ENCODE data around the gene KCNG4.
"Not testable (repeated sequence)": the region's sequence is repeated elsewhere in the genome, so short reads cannot be mapped to it uniquely, and the experiment has no call there.

The KCNG4 gene

DNA sequence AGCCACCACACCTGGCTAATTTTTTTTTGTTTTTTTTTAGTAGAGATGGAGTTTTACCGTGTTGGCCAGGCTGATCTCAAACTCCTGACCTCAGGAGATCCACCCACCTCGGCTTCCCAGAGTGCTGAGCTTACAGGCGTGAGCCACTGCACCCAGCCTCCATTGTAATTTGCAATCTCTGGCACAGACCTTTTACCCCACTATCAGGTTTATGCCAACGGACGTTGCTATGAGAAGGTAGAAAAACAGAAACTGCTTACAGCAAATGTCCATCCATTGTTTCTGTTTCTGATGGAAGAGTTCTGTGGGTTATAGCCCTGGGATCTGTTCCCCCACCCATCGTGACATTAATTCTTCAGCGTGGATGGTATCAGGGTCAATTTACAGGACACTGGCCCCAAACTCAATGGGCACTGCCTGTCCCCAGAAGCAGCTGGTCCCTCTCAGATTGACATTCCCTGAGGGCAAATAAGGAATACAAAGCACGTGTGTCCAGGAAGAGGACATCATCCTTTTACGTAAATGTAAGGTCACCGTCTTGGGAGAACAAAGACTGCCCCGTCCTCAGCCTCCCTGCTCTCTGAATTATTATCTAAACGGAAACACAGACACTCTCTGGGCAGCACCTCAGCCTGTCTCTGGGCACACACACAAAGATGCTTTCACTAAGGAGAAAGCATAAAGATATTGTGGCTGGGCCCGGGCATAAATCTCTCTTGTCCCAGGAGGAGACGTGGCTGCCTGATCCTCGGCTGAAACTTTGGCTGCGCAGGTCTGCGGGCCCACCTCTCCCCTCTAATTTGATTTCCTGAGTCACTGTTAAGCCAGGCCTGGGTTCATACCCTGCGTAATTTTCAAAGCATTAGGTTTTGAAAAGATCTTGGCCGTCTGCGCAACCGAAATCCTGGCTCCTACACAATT, 5.2 kb downstream of the KCNG4 start:
- DNase-seq (ENCODE audit: low read depth), result no peak

GRCh38 chr16:84233748-84234147, 6.1 kb downstream of the KCNG4 start:
- no peak for DNase-seq (ENCODE audit: low read depth)

- no peak for DNase-seq (ENCODE audit: low read depth)
Measured at GRCh38 chr16:84232969-84233368, 6.8 kb downstream of the KCNG4 start.

GRCh38 chr16:84232060-84232459, 7.8 kb downstream of the KCNG4 start:
- no peak for DNase-seq (ENCODE audit: low read depth)

- no peak for DNase-seq (ENCODE audit: low read depth)
Measured at GRCh38 chr16:84229471-84229870, 10.3 kb downstream of the KCNG4 start.

DNA sequence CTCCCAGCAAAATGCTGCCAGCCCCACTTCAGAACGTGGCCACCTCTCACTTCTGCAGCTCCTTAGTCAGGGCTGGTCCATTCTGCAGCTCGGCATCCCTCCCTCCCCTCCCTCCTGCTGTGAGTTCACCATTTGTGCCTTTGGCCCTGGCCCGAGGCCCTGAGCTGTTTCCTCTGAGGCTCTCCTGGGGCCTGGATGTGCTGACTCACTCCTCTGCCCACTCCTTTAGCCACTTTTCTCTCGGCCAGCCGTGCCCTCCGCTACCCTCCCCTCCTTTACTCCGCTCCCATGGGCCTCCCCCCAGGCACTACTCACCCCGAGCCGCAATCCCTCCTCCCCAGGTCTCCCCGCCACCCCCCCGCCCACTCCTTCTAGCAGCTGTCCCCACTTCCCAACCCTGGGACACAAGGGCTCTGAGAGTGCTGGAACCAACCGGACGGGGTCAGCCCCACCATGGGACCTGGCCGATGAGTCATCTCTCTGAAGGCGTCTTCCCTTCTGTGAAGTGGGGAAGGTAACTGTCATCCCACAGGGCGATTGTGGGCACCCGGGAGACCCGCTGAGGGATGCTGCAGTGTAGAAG, 11.5 kb downstream of the KCNG4 start:
- DNase-seq (ENCODE audit: low read depth), result peak; percentile 92

- no peak for DNase-seq (ENCODE audit: low read depth)
Measured at GRCh38 chr16:84227548-84227947, 12.3 kb downstream of the KCNG4 start.

DNA sequence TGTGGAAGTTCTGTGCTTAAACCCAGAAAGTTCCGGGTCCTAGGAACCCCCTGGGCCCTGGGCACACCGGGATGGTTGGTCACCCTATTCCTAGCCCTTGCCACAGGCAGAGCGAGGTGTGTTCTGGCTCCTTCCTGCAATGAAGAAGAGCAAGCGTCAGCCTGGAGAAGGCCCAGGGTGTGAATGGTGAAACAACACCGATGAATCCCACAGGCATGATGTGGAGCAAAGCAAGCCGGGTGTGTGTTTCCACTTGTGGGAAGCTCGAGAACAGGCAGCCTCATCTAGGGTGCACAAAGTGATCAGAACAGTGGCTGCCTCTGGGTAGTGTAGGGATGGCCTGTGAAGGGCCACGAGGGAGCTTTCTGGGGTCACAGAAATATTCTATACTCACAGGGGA, 13.8 kb downstream of the KCNG4 start:
- DNase-seq (ENCODE audit: low read depth), result no peak

DNA sequence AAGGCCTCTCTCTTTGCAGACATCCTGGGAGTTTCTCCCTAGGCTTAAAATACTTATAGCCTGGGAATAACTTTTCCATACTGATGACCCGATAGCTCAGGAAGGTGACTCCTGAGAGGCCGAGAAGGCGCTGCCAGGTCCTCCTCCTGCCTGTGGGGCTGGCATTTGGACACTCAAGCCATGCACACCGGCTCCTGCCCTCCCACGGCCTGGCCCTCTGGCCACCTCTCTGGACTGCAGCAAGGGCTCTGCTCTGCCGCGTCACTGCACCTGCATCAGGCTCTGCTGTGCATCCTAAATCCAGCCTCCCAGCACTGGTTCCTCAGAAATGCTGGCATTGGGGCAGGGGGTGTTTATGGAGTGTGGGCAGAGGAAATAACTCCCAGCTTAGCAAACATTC, 14.2 kb downstream of the KCNG4 start:
- no peak for DNase-seq (ENCODE audit: low read depth)

DNA sequence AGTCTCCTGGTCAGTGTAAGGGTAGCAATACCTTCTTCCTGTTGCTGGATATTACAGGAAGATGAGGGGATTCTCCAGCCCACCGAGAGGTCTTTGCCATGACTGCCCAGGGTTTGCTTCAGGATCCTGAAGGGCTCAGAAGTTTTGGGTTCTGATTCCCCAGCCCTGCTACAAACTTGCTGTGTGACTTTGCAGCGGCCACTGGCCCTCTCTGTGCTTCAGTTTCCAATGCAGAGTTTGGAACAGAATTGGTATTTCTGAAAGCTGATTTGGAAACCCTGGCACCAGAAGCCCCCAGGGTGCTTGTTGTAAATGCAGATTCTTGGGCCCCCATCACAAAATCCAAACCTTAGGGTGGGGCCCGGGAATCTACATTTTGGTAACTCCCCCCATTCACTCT, 14.7 kb downstream of the KCNG4 start:
- no peak for DNase-seq (ENCODE audit: low read depth)

DNA sequence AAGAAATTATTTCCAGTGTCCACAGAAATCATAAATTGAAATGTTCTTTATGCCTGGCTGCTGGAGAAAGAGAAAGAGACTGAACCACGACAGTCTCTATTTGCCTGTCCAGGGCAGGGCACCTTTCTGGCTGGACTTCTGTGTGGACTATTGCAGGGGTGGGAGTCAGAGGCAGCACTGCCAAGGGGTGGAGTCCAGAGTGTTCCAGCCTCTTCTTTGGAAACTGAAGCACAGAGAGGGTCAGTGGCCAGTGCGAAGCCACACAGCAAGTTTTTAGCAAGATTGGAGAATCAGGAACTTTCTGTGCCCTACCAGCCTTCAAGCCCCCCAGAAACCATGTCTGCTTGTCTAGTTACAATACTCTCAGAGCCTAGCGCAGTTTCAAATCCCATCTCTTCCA, 15.3 kb downstream of the KCNG4 start:
- DNase-seq (ENCODE audit: low read depth), result no peak

- DNase-seq (ENCODE audit: low read depth), result no peak
Measured at GRCh38 chr16:84223456-84223855, 16.4 kb downstream of the KCNG4 start.

GRCh38 chr16:84220851-84221250, 19.0 kb downstream of the KCNG4 start:
- no peak for DNase-seq (ENCODE audit: low read depth)

DNA sequence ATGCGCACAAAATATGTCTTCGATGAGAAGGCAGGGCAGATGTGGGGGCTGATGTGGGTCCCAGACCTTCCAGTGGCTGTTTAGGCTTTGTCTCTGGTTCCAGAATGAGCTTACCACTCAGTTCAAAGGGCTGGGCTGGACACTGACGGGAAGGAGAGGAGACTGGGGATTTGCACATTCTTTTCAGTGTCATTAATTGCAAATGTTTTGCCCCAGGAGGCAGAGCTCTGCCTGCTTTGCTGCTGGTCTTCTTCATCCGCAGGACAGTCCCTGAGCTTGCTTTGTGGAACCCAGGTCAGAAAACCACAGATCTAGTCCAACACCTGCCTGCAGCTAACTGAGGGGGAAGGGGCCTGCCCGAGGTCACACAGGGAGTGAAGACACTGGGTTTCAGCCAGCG, 20.9 kb downstream of the KCNG4 start:
- no peak for DNase-seq (ENCODE audit: low read depth)

GRCh38 chr16:84218176-84218823, 21.5 kb downstream of the KCNG4 start:
- DNase-seq (ENCODE audit: low read depth), result no peak

DNA sequence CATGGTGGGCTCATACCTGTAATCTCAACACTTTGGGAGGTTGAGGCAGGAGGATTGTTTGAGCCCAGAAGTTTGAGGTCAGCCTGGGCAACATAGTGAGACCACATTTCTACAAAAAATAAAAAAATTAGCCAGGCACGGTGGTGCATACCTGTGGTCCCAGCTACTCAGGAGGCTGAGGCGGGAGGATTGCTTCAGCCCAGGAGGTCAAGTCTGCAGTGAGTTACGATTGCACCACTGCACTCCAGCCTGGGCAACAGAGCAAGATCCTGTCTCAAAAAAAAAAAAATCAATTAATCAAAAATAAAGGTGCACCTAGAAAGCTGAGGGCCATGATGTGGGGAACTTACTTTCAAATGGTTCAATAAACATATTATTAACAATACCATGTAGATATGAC, 23.7 kb downstream of the KCNG4 start:
- DNase-seq (ENCODE audit: low read depth), result not testable (repeated sequence)

DNA sequence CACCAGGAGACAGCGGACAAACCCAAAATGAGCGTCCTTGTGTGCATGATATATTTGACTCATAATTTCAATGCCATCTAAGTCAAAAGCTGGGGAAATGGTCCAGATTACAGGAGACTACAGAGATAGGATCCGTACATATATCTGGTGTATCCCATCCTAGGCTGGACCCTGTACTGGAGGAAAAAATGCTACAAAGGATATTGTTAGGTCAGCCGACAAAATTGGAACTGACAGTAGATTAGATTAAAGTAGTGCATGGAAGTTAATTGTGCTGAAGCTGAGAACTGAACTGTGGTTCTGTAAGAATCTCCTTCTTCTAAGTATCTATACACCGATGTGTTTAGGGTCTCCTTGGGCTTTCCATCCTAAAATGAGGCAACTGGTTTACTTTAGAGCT, 24.3 kb downstream of the KCNG4 start:
- no peak for DNase-seq (ENCODE audit: low read depth)

GRCh38 chr16:84214451-84215066, 25.3 kb downstream of the KCNG4 start:
- no peak for DNase-seq (ENCODE audit: low read depth)

- DNase-seq (ENCODE audit: low read depth), result no peak
Measured at GRCh38 chr16:84212631-84213030, 27.2 kb downstream of the KCNG4 start.

GRCh38 chr16:84212154-84212553, 27.7 kb downstream of the KCNG4 start:
- no peak for DNase-seq (ENCODE audit: low read depth)

- no peak for DNase-seq (ENCODE audit: low read depth)
Measured at GRCh38 chr16:84209989-84210388, 29.8 kb downstream of the KCNG4 start.

GRCh38 chr16:84207879-84208278, 31.9 kb downstream of the KCNG4 start:
- no peak for DNase-seq (ENCODE audit: low read depth)

DNA sequence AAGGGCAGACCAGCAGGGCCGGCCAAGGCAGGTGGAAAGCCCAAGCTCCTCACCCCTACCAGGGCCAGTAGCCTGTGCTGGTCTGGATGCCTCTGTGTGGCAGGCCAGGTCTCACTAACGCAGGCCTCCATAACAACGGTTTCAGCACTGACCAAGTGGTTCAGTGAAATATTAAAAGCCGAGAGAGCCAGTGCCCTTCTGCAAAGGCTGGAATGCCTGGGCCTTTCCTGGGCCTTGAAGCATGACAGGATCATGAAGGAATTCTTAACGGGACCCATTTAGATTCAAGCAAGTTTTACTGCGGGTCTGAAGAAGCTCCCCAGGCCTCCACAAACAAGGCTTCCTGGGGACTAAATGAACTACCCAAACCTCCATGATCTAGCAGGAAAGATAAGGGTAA, 32.6 kb downstream of the KCNG4 start:
- no peak for DNase-seq (ENCODE audit: low read depth)
